Astrocyte of the spinal cord (primary cell): ENCODE results near the gene LEUTX.

Experiments used
- DNase-seq: peaks from one replicate; pipeline ENCODE4 v3.0.0; 2011; ENCODE audit warnings: low read depth, low spot score
- H3K4me3 ChIP-seq: 2 replicates; pipeline ENCODE4 v1.5.1; 2011; ENCODE audit warnings: low read depth, mild to moderate bottlenecking, low read length, moderate library complexity
- CTCF ChIP-seq: IDR thresholded peaks from 2 replicates; pipeline ENCODE4 v1.5.1; 2012; ENCODE audit warnings: low read depth, mild to moderate bottlenecking, low read length, inconsistent platforms
- in situ Hi-C: cut with HindIII; loops from 2 replicates; pipeline ENCODE4 v1.10.0; 2017; ENCODE audit warnings: low sequenced_read_pairs

The LEUTX gene

GRCh38 chr19:39818626-39819097, 40.0 kb downstream of the LEUTX start:
- no peak for TF ChIP-seq CTCF
- in situ Hi-C loops: no loop called here
- DNase-seq: no peak
- no peak overlapping the region for H3K4me3 ChIP-seq

- DNase-seq: no peak
- in situ Hi-C loops: no loop called here
- H3K4me3 ChIP-seq: no peak overlapping the region
- no peak for TF ChIP-seq CTCF
Observed at GRCh38 chr19:39819786-39820185, 41.1 kb downstream of the LEUTX start.

- in situ Hi-C loops: no loop called here
- no peak for TF ChIP-seq CTCF
Observed at GRCh38 chr19:39820696-39821095, 42.0 kb downstream of the LEUTX start.

GRCh38 chr19:39823686-39824085, 45.0 kb downstream of the LEUTX start:
- no peak for TF ChIP-seq CTCF
- in situ Hi-C loops: no loop called here
- DNase-seq: no peak
- peak overlapping the region; percentile 92 for H3K4me3 ChIP-seq

More at GRCh38 chr19:39820696-39821095, 42.0 kb downstream of the LEUTX start:
- no peak for DNase-seq
- H3K4me3 ChIP-seq: no peak overlapping the region

- peak; percentile 94 for DNase-seq
- in situ Hi-C loops: no loop called here
- no peak for TF ChIP-seq CTCF
- H3K4me3 ChIP-seq: peak overlapping the region; percentile 92
Observed at GRCh38 chr19:39824143-39825092, 45.8 kb downstream of the LEUTX start.

GRCh38 chr19:39825093-39825463, 46.4 kb downstream of the LEUTX start:
- no peak for TF ChIP-seq CTCF
- in situ Hi-C loops: no loop called here
- no peak for DNase-seq
- no peak overlapping the region for H3K4me3 ChIP-seq
